ENCODE data around the gene C18orf32. TPM values are rescaled to one million over a fixed set of nuclear protein-coding genes. Genes with fewer than 3 reads are reported as not detected.
A peak's percentile ranks its signal among the peaks of the same experiment; 100 is the strongest.
"Not testable (repeated sequence)": the region's sequence is repeated elsewhere in the genome, so short reads cannot be mapped to it uniquely, and the experiment has no call there.

Gene C18orf32
- total and polyA plus RNA-seq, 2 experiments from 2014 or later: 77.9 to 105 TPM

DNA sequence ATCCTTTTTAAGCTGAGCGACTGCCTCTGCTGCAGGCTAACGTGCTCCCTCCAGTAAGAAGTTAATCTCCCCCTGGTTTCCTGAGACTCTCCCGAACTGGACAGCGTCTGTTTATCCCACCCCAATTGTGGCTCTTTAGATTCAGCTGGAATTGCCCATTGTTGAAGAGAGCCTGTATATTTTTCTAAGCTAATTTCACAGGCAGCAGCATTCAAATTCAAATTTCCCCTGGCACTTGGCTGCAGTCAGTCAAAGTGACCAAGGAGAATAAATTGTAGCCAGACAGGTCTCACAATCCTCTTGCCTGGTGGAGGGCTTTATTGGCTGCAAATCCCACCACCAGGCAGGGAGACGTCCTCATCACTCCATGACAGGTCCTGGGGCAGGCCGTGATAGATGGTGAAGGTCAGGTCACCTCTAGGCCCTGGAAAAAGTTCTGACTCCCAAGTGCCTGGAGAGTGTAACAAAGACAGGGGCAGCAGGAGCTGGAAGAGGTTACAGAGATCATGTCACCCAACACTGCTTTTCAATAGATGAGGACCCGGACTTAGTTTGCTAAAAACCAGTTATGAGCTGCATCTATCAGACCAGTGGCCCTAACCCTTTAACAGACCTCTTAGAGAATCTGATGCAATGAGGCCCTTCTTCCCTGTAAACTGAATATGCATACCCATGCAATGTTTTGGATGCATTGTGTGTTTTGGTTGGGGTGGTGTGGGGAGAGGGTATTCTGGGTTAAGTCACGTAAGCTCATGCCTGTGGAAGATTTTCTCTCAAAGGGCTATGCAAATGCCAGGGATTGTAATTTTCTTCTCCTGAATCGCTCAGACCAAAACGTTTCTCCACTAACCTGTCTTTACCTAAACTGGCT lies 32.3 kb upstream of the C18orf32 start:
- Histone ChIP-seq H3K79me2 (no peaks in the 10 kb centered on the region), H3K4me1 (ENCODE audit: insufficient read depth) (no peaks in the 10 kb centered on the region), H2AFZ (no peak overlapping the region), H3K4me3 (no peak overlapping the region), H3K27me3 (no peaks in the 10 kb centered on the region), H3K36me3 (replicated peaks; ENCODE audit: insufficient read depth, low read depth) (no peaks in the 10 kb centered on the region), H4K20me1 (ENCODE audit: insufficient read depth, poor library complexity, severe bottlenecking) (no peaks in the 10 kb centered on the region), H3K27ac (no peak overlapping the region), H3K4me2 (no peak overlapping the region), H3K9me3 (ENCODE audit: low read depth) (no peaks in the 10 kb centered on the region), H3K9me2 (replicated peaks; ENCODE audit: insufficient read depth) (no peaks in the 10 kb centered on the region)
- TF ChIP-seq, protein P1, sequence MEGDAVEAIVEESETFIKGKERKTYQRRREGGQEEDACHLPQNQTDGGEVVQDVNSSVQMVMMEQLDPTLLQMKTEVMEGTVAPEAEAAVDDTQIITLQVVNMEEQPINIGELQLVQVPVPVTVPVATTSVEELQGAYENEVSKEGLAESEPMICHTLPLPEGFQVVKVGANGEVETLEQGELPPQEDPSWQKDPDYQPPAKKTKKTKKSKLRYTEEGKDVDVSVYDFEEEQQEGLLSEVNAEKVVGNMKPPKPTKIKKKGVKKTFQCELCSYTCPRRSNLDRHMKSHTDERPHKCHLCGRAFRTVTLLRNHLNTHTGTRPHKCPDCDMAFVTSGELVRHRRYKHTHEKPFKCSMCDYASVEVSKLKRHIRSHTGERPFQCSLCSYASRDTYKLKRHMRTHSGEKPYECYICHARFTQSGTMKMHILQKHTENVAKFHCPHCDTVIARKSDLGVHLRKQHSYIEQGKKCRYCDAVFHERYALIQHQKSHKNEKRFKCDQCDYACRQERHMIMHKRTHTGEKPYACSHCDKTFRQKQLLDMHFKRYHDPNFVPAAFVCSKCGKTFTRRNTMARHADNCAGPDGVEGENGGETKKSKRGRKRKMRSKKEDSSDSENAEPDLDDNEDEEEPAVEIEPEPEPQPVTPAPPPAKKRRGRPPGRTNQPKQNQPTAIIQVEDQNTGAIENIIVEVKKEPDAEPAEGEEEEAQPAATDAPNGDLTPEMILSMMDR (IDR thresholded peaks at IDR 0.05; ENCODE audit: poor library complexity): no peak
- TF ChIP-seq EZH2 (IDR thresholded peaks at IDR 0.05; ENCODE audit: borderline replicate concordance): no peak
- TF ChIP-seq EZH2phosphoT487 (IDR thresholded peaks at IDR 0.05; ENCODE audit: low read depth, severe bottlenecking, unreplicated experiment): no peak
- WGBS (ENCODE audit: low lambda C conversion rate, missing lambda C conversion rate): 66% methylated on average over 10 of the region's 10 CpGs
- no peak for DNase-seq (ENCODE audit: low spot score)

DNA sequence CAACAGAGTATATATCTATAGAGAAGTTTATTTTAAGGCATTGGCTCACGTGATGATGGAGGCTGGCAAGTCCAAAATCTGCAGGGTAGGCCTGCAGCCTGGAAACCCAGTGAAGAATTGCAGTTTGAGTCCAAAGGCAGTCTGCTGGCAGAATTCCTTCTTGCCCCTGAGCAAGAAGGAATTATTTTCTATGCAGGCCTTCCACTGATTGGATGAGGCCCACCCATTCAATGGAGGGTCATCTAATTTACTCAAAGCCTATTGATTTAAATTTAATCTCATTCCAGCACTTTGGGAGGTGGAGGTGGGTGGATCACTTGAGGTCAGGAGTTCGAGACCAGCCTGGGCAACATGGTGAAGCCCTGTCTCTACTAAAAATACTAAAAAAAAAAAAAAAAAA lies 30.4 kb upstream of the C18orf32 start:
- 91% methylated on average over 2 of the region's 2 CpGs for WGBS (ENCODE audit: low lambda C conversion rate, missing lambda C conversion rate)
- Histone ChIP-seq H3K9me3 (ENCODE audit: low read depth) (no peaks in the 10 kb centered on the region), H3K36me3 (replicated peaks; ENCODE audit: insufficient read depth, low read depth) (no peaks in the 10 kb centered on the region), H2AFZ (no peak overlapping the region), H3K27ac (no peak overlapping the region), H3K4me3 (no peak overlapping the region), H3K4me2 (no peak overlapping the region), H3K9me2 (replicated peaks; ENCODE audit: insufficient read depth) (no peaks in the 10 kb centered on the region), H3K4me1 (ENCODE audit: insufficient read depth) (no peaks in the 10 kb centered on the region), H4K20me1 (ENCODE audit: insufficient read depth, poor library complexity, severe bottlenecking) (no peaks in the 10 kb centered on the region), H3K27me3 (no peaks in the 10 kb centered on the region), H3K79me2 (no peaks in the 10 kb centered on the region)
- TF ChIP-seq, protein P1 (IDR thresholded peaks at IDR 0.05; ENCODE audit: poor library complexity): no peak
- TF ChIP-seq EZH2phosphoT487 (IDR thresholded peaks at IDR 0.05; ENCODE audit: low read depth, severe bottlenecking, unreplicated experiment) (no peak), EZH2 (IDR thresholded peaks at IDR 0.05; ENCODE audit: borderline replicate concordance) (no peak)
- DNase-seq (ENCODE audit: low spot score): no peak

DNA sequence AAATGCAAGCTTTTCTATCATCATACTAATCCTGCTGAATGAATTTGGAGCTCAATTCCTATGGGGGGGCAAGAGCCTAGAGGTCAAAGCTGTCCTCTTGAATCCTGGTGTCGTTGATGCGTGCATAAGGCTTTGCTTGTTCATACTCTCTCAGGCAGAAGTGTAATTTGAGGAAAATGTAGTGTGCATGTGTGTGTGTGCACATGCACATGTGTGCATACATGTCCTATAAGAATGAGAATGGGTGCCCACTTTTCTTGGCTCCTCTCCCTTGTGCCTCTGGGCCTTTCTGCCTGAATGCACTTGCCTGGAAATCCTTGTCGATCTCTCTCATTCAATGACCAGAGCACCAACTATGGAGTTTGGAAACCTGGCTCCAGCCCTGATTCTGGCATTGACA lies 28.5 kb upstream of the C18orf32 start:
- no peak for TF ChIP-seq EZH2phosphoT487 (IDR thresholded peaks at IDR 0.05; ENCODE audit: low read depth, severe bottlenecking, unreplicated experiment)
- TF ChIP-seq, protein P1 (IDR thresholded peaks at IDR 0.05; ENCODE audit: poor library complexity): no peak
- TF ChIP-seq EZH2 (IDR thresholded peaks at IDR 0.05; ENCODE audit: borderline replicate concordance): no peak
- H3K27ac ChIP-seq: no peak overlapping the region
- 99% methylated on average over 3 of the region's 3 CpGs for WGBS (ENCODE audit: low lambda C conversion rate, missing lambda C conversion rate)

GRCh38 chr18:49515003-49515402 lies 28.0 kb upstream of the C18orf32 start:
- not testable (repeated sequence) for H3K4me3 ChIP-seq; DNase-seq (ENCODE audit: low spot score); H3K36me3 ChIP-seq (replicated peaks; ENCODE audit: insufficient read depth, low read depth); H3K4me1 ChIP-seq (ENCODE audit: insufficient read depth); H2AFZ ChIP-seq; H4K20me1 ChIP-seq (ENCODE audit: insufficient read depth, poor library complexity, severe bottlenecking); H3K27me3 ChIP-seq; H3K9me3 ChIP-seq (ENCODE audit: low read depth); H3K79me2 ChIP-seq; H3K9me2 ChIP-seq (replicated peaks; ENCODE audit: insufficient read depth)
- peak overlapping the region; percentile 42 for H3K27ac ChIP-seq
- H3K4me2 ChIP-seq: peak overlapping the region; percentile 32
- WGBS (ENCODE audit: low lambda C conversion rate, missing lambda C conversion rate): 93% methylated on average over 5 of the region's 5 CpGs

More for the DNA sequence above, 28.5 kb upstream of the C18orf32 start:
- H4K20me1 ChIP-seq (ENCODE audit: insufficient read depth, poor library complexity, severe bottlenecking): no peaks in the 10 kb centered on the region
- no peaks in the 10 kb centered on the region for H3K36me3 ChIP-seq (replicated peaks; ENCODE audit: insufficient read depth, low read depth)
- H3K79me2 ChIP-seq: no peaks in the 10 kb centered on the region
- H3K9me2 ChIP-seq (replicated peaks; ENCODE audit: insufficient read depth): no peaks in the 10 kb centered on the region
- no peaks in the 10 kb centered on the region for H3K4me1 ChIP-seq (ENCODE audit: insufficient read depth)
- H3K27me3 ChIP-seq: no peaks in the 10 kb centered on the region
- DNase-seq (ENCODE audit: low spot score): no peak
- no peak overlapping the region for H2AFZ ChIP-seq
- no peaks in the 10 kb centered on the region for H3K9me3 ChIP-seq (ENCODE audit: low read depth)
- no peak overlapping the region for H3K4me2 ChIP-seq
- no peak overlapping the region for H3K4me3 ChIP-seq
